Endothelial cell of umbilical vein (primary cell): ENCODE measurements around the gene PPA2. TPM values are rescaled to one million over a fixed set of nuclear protein-coding genes. Genes with fewer than 3 reads are reported as not detected.

Source experiments
- BruUV-seq: library from RNA; stranded (reverse); fragments of 400-500 nt; replicated peaks from 2 replicates; lab custom pipeline; 2021; lab: Mats Ljungman, UMichigan
- CTCF ChIA-PET: fragments of 300-600, 350-600 bp; sonication (Branson Sonifier 250); formaldehyde crosslinking; loops from one replicate; lab custom pipeline; 2021; ENCODE audit warnings: antibody characterized with exemption, inconsistent platforms; lab: Charles Lee
- POLR2A ChIA-PET: fragments of 300-600, 350-600 bp; sonication (Branson Sonifier 250); formaldehyde crosslinking; loops from one replicate; lab custom pipeline; 2021; ENCODE audit warnings: antibody characterized with exemption, inconsistent platforms; lab: Charles Lee
- DNase-seq: peaks from one replicate; pipeline ENCODE4 v3.0.0-alpha.2; 2011; ENCODE audit warnings: low read depth, low spot score
- FAIRE-seq: peaks from 2 replicates; lab custom pipeline; 2011; peaks lifted over from hg19 to GRCh38; lab: Jason Lieb, UNC
- H2AFZ ChIP-seq: 2 replicates; pipeline ENCODE4 v1.6.0; 2012; ENCODE audit warnings: low read depth, low read length, control low read depth, inconsistent platforms
- H3K27ac ChIP-seq: 2 replicates; pipeline ENCODE4 v1.5.1; 2011; ENCODE audit warnings: low read depth, mild to moderate bottlenecking, control low read depth, low read length, moderate library complexity; ENCODE audit not compliant: insufficient read depth
- H3K27me3 ChIP-seq, 2 experiments: 2 replicates each; pipeline versions ENCODE4 v1.6.0 to v1.6.1; 2011; ENCODE audit warnings: low read length in 2 of 2, mixed read lengths in 1 of 2; ENCODE audit not compliant: control insufficient read depth in 2 of 2, insufficient read depth in 2 of 2
- H3K36me3 ChIP-seq, 2 experiments: 2 replicates in 1 of 2; 3 replicates in 1 of 2; pipeline ENCODE4 v1.5.1; 2011; ENCODE audit warnings: low read length in 2 of 2, mild to moderate bottlenecking in 1 of 2, moderate library complexity in 1 of 2; ENCODE audit not compliant: control insufficient read depth in 2 of 2, insufficient read depth in 2 of 2; ENCODE audit errors: extremely low read depth in 1 of 2
- H3K4me1 ChIP-seq: 3 replicates; pipeline ENCODE4 v1.5.1; 2011; ENCODE audit warnings: mild to moderate bottlenecking, low read length; ENCODE audit not compliant: control insufficient read depth, insufficient read depth; ENCODE audit errors: extremely low read depth
- H3K4me2 ChIP-seq: 2 replicates; pipeline ENCODE4 v1.6.1; 2011; ENCODE audit warnings: low read length, control low read depth, mixed read lengths; ENCODE audit not compliant: insufficient read depth
- H3K4me3 ChIP-seq, 3 experiments: fragments of 200-600 bp in 1 of 3; sonication (generic), shearing (Covaris generic) in 1 of 3; replicated peaks in 1 of 3; 2 replicates each; pipeline ENCODE4 v1.5.1; 2011 to 2016; ENCODE audit warnings: control low read depth in 3 of 3, low read length in 3 of 3, mild to moderate bottlenecking in 2 of 3, inconsistent platforms in 1 of 3, low read depth in 1 of 3, moderate library complexity in 1 of 3; ENCODE audit not compliant: insufficient read depth in 1 of 3
- H3K79me2 ChIP-seq: 2 replicates; pipeline ENCODE4 v1.6.0; 2012; ENCODE audit warnings: low read length, inconsistent platforms; ENCODE audit not compliant: control insufficient read depth, insufficient read depth
- H3K9ac ChIP-seq: replicated peaks from 2 replicates; pipeline ENCODE3; 2011; ENCODE audit warnings: low read length, control low read depth; ENCODE audit not compliant: insufficient read depth; ENCODE audit errors: extremely low read depth
- H3K9me1 ChIP-seq: replicated peaks from 3 replicates; pipeline ENCODE4 v1.6.0; 2011; ENCODE audit warnings: mild to moderate bottlenecking, low read length; ENCODE audit not compliant: control insufficient read depth, insufficient read depth; ENCODE audit errors: extremely low read depth
- H3K9me3 ChIP-seq: replicated peaks from 2 replicates; pipeline ENCODE4 v1.5.1; 2012; ENCODE audit warnings: low read length, inconsistent platforms; ENCODE audit not compliant: control insufficient read depth, insufficient read depth
- H4K20me1 ChIP-seq: replicated peaks from 2 replicates; pipeline ENCODE3; 2011; ENCODE audit warnings: mild to moderate bottlenecking, low read length; ENCODE audit not compliant: control insufficient read depth, insufficient read depth; ENCODE audit errors: extremely low read depth
- CTCF ChIP-seq, 2 donors: IDR thresholded peaks; 1 replicate in 1 of 2; 2 replicates in 1 of 2; pipeline ENCODE4 v1.5.1; 2011; ENCODE audit warnings: low read length in 2 of 2, mild to moderate bottlenecking in 2 of 2, moderate library complexity in 2 of 2, control low read depth in 1 of 2, inconsistent platforms in 1 of 2, low read depth in 1 of 2; ENCODE audit not compliant: insufficient read depth in 1 of 2; ENCODE audit errors: extremely low read depth in 1 of 2
- EZH2 ChIP-seq: IDR thresholded peaks from 2 replicates; pipeline ENCODE4 v1.6.1; 2012; ENCODE audit warnings: borderline replicate concordance, low read depth, mild to moderate bottlenecking, moderate library complexity, low read length, inconsistent platforms; ENCODE audit not compliant: severe bottlenecking
- FOS ChIP-seq: IDR thresholded peaks from 2 replicates; pipeline ENCODE4 v1.6.1; 2011; ENCODE audit warnings: mild to moderate bottlenecking, low read length, moderate library complexity, borderline replicate concordance; ENCODE audit not compliant: insufficient read depth
- JUN ChIP-seq: IDR thresholded peaks from 2 replicates; pipeline ENCODE4 v1.6.1; 2011; ENCODE audit warnings: borderline replicate concordance, low read depth; ENCODE audit not compliant: insufficient read length, insufficient read depth
- dilution Hi-C: fragments of 300-500 bp; cut with MboI; formaldehyde crosslinking; loops from one replicate; pipeline ENCODE4 v1.15.0; 2019; ENCODE audit warnings: low sequenced_read_pairs; ENCODE audit not compliant: extremely low pct_ligation_motif_present
- intact Hi-C: fragments of 100-400 bp; cut with micrococcal nuclease; formaldehyde crosslinking; loops from one replicate; pipeline ENCODE4 v1.10.0; 2022
- polyA plus RNA-seq, 4 experiments: library from polyadenylated mRNA; depleted of rRNA in 3 of 4; stranded (reverse) in 3 of 4; unstranded in 1 of 4; fragments of >200 nt; gene quantifications; 2 replicates each; pipeline versions ENCODE4 v1.2.1 to v1.2.3, GENCODE V29; 2011 to 2012; ENCODE audit warnings: missing spikeins in 1 of 4
- total RNA-seq: library from RNA; stranded (reverse); gene quantifications from 2 replicates; pipeline ENCODE4 v1.2.3, GENCODE V29; 2021

PPA2 gene
- total and polyA plus RNA-seq, 2 donors (not counting 3 experiments of a cell fraction or from before 2014, with no cell fraction given): 30.4 to 58.7 TPM

- H3K4me2 ChIP-seq: peak overlapping the region; percentile 62
- peak; percentile 93 to 96 for TF ChIP-seq CTCF (IDR thresholded peaks at IDR 0.05; ENCODE audit: extremely low read depth in 1 of 2, insufficient read depth in 1 of 2, low read depth in 1 of 2, low read length in 2 of 2)
- no peak for TF ChIP-seq EZH2
- H3K9ac ChIP-seq: peak overlapping the region; percentile 84
- H3K27me3 ChIP-seq: no peaks in the 10 kb centered on the region
- CTCF ChIA-PET: interaction anchor here (0.6 to 3.6 kb wide), 32 partner anchors 8 to 727 kb away, joined by 3 to 48 read pairs (median 4); partner anchors contain the start of gene TET2
- no peak overlapping the region for H3K27ac ChIP-seq
- H2AFZ ChIP-seq: peak overlapping the region; percentile 44
- POLR2A ChIA-PET: no interaction called here
- intact Hi-C loops (loop anchor here (10.0 kb wide), 1 partner anchor 539 kb away; no protein-coding TSS in a partner anchor), dilution Hi-C loops (no loop called here)
- FAIRE-seq: peak; percentile 40
- no peaks in the 10 kb centered on the region for H4K20me1 ChIP-seq
- H3K79me2 ChIP-seq: peaks cover 29% of the 10 kb centered on the region
- BruUV-seq: no TSS peak
- H3K4me3 ChIP-seq: peak overlapping the region in 2 of 3 experiments; percentile 69 to 92
- peak; percentile 89 for DNase-seq
- H3K36me3 ChIP-seq: no peaks in the 10 kb centered on the region
- no peaks in the 10 kb centered on the region for H3K9me3 ChIP-seq
- H3K9me1 ChIP-seq: no peaks in the 10 kb centered on the region
- H3K4me1 ChIP-seq: peaks cover 18% of the 10 kb centered on the region
These were observed 247 bp upstream of the PPA2 start for GRCh38 chr4:105474099-105474518.

- Histone ChIP-seq H3K9me3 (no peaks in the 10 kb centered on the region), H2AFZ (peak overlapping the region; percentile 95), H3K27ac (peak overlapping the region; percentile 68), H3K27me3 (no peaks in the 10 kb centered on the region), H3K4me2 (peak overlapping the region; percentile 41), H3K36me3 (no peaks in the 10 kb centered on the region), H4K20me1 (no peaks in the 10 kb centered on the region), H3K79me2 (peaks cover 38% of the 10 kb centered on the region), H3K4me1 (peaks cover 18% of the 10 kb centered on the region), H3K9ac (peak overlapping the region; percentile 84), H3K4me3 (peak overlapping the region; percentile 65 to 92 (median 69)), H3K9me1 (no peaks in the 10 kb centered on the region)
- CTCF ChIA-PET: interaction anchor here (0.7 to 3.6 kb wide), 24 partner anchors 9 to 856 kb away, joined by 3 to 48 read pairs (median 4); partner anchors contain the start of gene TET2
- DNase-seq: no peak
- peak; percentile 25 for TF ChIP-seq JUN
- peak; percentile 13 for TF ChIP-seq FOS
- TF ChIP-seq CTCF (IDR thresholded peaks at IDR 0.05; ENCODE audit: extremely low read depth in 1 of 2, insufficient read depth in 1 of 2, low read depth in 1 of 2, low read length in 2 of 2): no peak
- dilution Hi-C loops: no loop called here
- intact Hi-C loops: loop anchor here (1.0 to 10.0 kb wide), 3 partner anchors 242 to 538 kb away; partner anchors contain the start of gene TET2
- no peak for FAIRE-seq
- POLR2A ChIA-PET: interaction anchor here (1.0 kb wide), 1 partner anchor 326 kb away, joined by 3 read pairs; the partner anchor contains the start of gene TET2
- BruUV-seq: TSS peak; percentile 53
These were observed 965 bp downstream of the PPA2 start for GRCh38 chr4:105472871-105473323.
